Natural killer cell (primary cell): ENCODE measurements around the gene INMT. TPM values are rescaled to one million over a fixed set of nuclear protein-coding genes. Genes with fewer than 3 reads are reported as not detected.

Experiments
- ATAC-seq, 3 donors: fragments of 150-1000 bp in 2 of 3; fragments of 200-7000 bp in 1 of 3; cut with Tn5 transposase; 1 replicate in 1 of 3; 2 replicates in 2 of 3; pipeline ENCODE4 v1.10.0; 2021; ENCODE audit warnings: mild to moderate bottlenecking in 2 of 3, moderate library complexity in 2 of 3
- DNase-seq, 2 donors: peaks; one replicate each; pipeline versions ENCODE4 v3.0.0 to v3.0.0-alpha.2; 2013 to 2021; ENCODE audit warnings: mixed read lengths in 1 of 2
- H3K27ac ChIP-seq: one replicate; pipeline ENCODE4 v1.5.1; 2013; ENCODE audit warnings: mild to moderate bottlenecking, low read length
- H3K27me3 ChIP-seq: one replicate; pipeline ENCODE4 v1.6.1; 2013; ENCODE audit warnings: low read length; ENCODE audit not compliant: control insufficient read depth, insufficient read depth
- H3K36me3 ChIP-seq: one replicate; pipeline ENCODE4 v1.6.1; 2013; ENCODE audit warnings: low read length; ENCODE audit not compliant: control insufficient read depth, insufficient read depth
- H3K4me1 ChIP-seq: one replicate; pipeline ENCODE4 v1.6.1; 2013; ENCODE audit warnings: low read length; ENCODE audit not compliant: control insufficient read depth, insufficient read depth
- H3K4me3 ChIP-seq: one replicate; pipeline ENCODE4 v1.5.1; 2013; ENCODE audit warnings: low read length
- H3K9me3 ChIP-seq: one replicate; pipeline ENCODE4 v1.6.1; 2013; ENCODE audit warnings: low read length; ENCODE audit not compliant: control insufficient read depth, insufficient read depth
- H3K27ac Mint-ChIP-seq, 2 donors: one replicate each; pipeline ENCODE4 v1.8.0; 2022; ENCODE audit warnings: mild to moderate bottlenecking in 2 of 2, mixed read lengths in 2 of 2, moderate library complexity in 1 of 2
- H3K27me3 Mint-ChIP-seq, 2 donors: one replicate each; pipeline ENCODE4 v1.8.0; 2022; ENCODE audit warnings: low read depth in 2 of 2, mixed read lengths in 2 of 2
- H3K36me3 Mint-ChIP-seq: one replicate; pipeline ENCODE4 v1.8.0; 2022; ENCODE audit warnings: mixed read lengths
- H3K4me1 Mint-ChIP-seq, 2 donors: one replicate each; pipeline ENCODE4 v1.8.0; 2022; ENCODE audit warnings: mixed read lengths in 2 of 2
- H3K4me3 Mint-ChIP-seq: one replicate; pipeline ENCODE4 v1.8.0; 2022; ENCODE audit warnings: mild to moderate bottlenecking, moderate library complexity, mixed read lengths
- H3K9me3 Mint-ChIP-seq, 2 donors: one replicate each; pipeline ENCODE4 v1.8.0; 2022; ENCODE audit warnings: mixed read lengths in 2 of 2
- WGBS: methylation state at CpG from one replicate; pipeline ENCODE4 v1.1.7; 2013; ENCODE audit warnings: missing lambda C conversion rate; ENCODE audit not compliant: insufficient coverage; 5-methylcytosine and 5-hydroxymethylcytosine counted together
- intact Hi-C: fragments of 100-400 bp; cut with micrococcal nuclease; formaldehyde crosslinking; loops from one replicate; pipeline ENCODE4 v1.14.2; 2022
- total RNA-seq, 4 donors: library from RNA; stranded (reverse); fragments of 120-200 nt in 1 of 4; gene quantifications; one replicate each; pipeline versions ENCODE4 v1.2.3 to v1.2.4, GENCODE V29; 2013 to 2022
- TF ChIP-seq, protein P1 (sequence below): fragments of 200-600 bp; IDR thresholded peaks from one replicate; pipeline ENCODE4 v1.8.0; 2022; ENCODE audit warnings: antibody characterized with exemption

Gene INMT
- total RNA-seq, 3 donors from 2014 or later (not counting 1 experiment from before 2014, with no cell fraction given) = 0.56 to 1.0 TPM; not detected in 1

DNA sequence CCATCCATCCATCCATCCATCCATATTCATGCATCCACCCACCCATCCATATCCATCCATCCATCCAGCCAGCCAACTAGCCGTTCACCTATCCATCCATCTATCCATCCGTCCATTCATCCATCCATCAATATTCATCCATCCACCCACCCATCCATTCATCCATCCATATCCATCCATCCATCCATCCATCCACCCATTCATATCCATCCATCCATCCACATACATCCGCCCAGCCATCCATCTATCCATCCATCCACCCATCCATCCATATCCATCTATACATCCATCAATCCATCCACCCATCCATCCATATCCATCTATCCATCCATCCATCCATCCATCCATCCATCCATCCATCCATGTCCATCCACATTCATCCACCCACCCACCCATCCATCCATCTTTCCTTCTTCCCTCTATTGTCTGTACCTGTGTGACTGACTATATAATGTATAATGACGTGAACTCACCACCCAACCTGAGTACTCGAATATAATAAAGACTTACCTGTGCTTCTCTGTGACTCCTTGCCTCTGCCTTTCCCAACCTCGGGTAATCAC, 2.5 kb downstream of the INMT start:
- Histone ChIP-seq H3K36me3 (no peaks in the 10 kb centered on the region), H3K27me3 (no peaks in the 10 kb centered on the region), H3K4me1 (no peaks in the 10 kb centered on the region), H3K4me3 (no peak overlapping the region), H3K27ac (no peak overlapping the region), H3K9me3 (no peaks in the 10 kb centered on the region)
- no peaks in the 10 kb centered on the region for H3K36me3 Mint-ChIP-seq
- no peak overlapping the region for H3K27ac Mint-ChIP-seq
- DNase-seq = no peak
- no peak overlapping the region for H3K4me3 Mint-ChIP-seq
- H3K9me3 Mint-ChIP-seq = no peaks in the 10 kb centered on the region
- no peak for ATAC-seq
- no peaks in the 10 kb centered on the region for H3K4me1 Mint-ChIP-seq
- intact Hi-C loops = no loop called here
- 83% methylated on average over 6 of the region's 6 CpGs for WGBS
- TF ChIP-seq, protein P1, sequence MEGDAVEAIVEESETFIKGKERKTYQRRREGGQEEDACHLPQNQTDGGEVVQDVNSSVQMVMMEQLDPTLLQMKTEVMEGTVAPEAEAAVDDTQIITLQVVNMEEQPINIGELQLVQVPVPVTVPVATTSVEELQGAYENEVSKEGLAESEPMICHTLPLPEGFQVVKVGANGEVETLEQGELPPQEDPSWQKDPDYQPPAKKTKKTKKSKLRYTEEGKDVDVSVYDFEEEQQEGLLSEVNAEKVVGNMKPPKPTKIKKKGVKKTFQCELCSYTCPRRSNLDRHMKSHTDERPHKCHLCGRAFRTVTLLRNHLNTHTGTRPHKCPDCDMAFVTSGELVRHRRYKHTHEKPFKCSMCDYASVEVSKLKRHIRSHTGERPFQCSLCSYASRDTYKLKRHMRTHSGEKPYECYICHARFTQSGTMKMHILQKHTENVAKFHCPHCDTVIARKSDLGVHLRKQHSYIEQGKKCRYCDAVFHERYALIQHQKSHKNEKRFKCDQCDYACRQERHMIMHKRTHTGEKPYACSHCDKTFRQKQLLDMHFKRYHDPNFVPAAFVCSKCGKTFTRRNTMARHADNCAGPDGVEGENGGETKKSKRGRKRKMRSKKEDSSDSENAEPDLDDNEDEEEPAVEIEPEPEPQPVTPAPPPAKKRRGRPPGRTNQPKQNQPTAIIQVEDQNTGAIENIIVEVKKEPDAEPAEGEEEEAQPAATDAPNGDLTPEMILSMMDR = no peak
- peaks cover 3% of the 10 kb centered on the region in 2 donors for H3K27me3 Mint-ChIP-seq

DNA sequence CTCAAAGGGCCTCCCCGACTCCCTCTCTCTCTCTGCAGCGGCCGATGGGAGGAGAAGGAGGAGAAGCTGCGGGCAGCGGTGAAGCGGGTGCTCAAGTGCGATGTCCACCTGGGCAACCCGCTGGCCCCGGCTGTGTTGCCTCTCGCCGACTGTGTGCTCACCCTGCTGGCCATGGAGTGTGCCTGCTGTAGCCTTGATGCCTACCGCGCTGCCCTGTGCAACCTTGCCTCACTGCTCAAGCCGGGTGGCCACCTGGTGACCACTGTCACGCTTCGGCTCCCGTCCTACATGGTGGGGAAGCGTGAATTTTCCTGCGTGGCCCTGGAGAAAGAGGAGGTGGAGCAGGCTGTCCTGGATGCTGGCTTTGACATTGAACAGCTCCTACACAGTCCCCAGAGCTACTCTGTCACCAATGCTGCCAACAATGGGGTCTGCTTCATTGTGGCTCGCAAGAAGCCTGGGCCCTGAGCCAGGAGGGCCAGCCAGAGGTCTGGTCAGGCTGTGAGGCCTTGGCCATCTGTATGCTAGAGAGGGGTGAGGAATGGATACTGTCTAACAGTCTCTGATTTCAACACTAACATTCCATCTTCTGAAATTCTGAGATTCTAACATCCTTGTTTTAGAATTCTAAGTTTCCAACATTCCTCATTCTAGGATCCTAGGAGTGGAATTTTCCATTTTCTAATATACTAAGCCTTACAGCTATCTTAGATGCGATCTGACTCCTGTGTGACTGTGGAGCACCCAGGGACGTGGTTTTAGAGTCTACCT, 3.6 kb downstream of the INMT start:
- DNase-seq (no peak), ATAC-seq (no peak)
- H3K36me3 ChIP-seq = no peaks in the 10 kb centered on the region
- no peaks in the 10 kb centered on the region for H3K9me3 Mint-ChIP-seq
- WGBS = 91% methylated on average over 22 of the region's 22 CpGs
- H3K27me3 Mint-ChIP-seq = peaks cover 0 to 11% of the 10 kb centered on the region in 2 donors
- TF ChIP-seq, protein P1 = no peak
- no peak overlapping the region for H3K27ac ChIP-seq
- H3K27ac Mint-ChIP-seq = no peak overlapping the region
- H3K4me1 Mint-ChIP-seq = no peaks in the 10 kb centered on the region
- no peaks in the 10 kb centered on the region for H3K36me3 Mint-ChIP-seq
- no peak overlapping the region for H3K4me3 ChIP-seq
- no peaks in the 10 kb centered on the region for H3K9me3 ChIP-seq
- no peaks in the 10 kb centered on the region for H3K27me3 ChIP-seq
- H3K4me3 Mint-ChIP-seq = no peak overlapping the region
- intact Hi-C loops = no loop called here
- H3K4me1 ChIP-seq = no peaks in the 10 kb centered on the region

- TF ChIP-seq, protein P1 = no peak
- no peaks in the 10 kb centered on the region for H3K9me3 Mint-ChIP-seq
These were observed 5.4 kb downstream of the INMT start for GRCh38 chr7:30757342-30757692.

More at GRCh38 chr7:30757342-30757692, 5.4 kb downstream of the INMT start:
- no peaks in the 10 kb centered on the region for H3K4me1 ChIP-seq
- H3K4me3 ChIP-seq = no peak overlapping the region
- H3K9me3 ChIP-seq = no peaks in the 10 kb centered on the region
- intact Hi-C loops = no loop called here
- Mint-ChIP-seq H3K27me3 (peaks cover 0 to 21% of the 10 kb centered on the region in 2 donors), H3K4me1 (no peaks in the 10 kb centered on the region), H3K36me3 (no peaks in the 10 kb centered on the region), H3K4me3 (no peak overlapping the region), H3K27ac (no peak overlapping the region)
- no peak overlapping the region for H3K27ac ChIP-seq
- ATAC-seq (no peak), DNase-seq (no peak)
- H3K27me3 ChIP-seq = no peaks in the 10 kb centered on the region
- no peaks in the 10 kb centered on the region for H3K36me3 ChIP-seq
- 75% methylated on average over 6 of the region's 6 CpGs for WGBS
